Fibroblast of lung (primary cell): ENCODE results near the gene ZNF580. TPM values are rescaled to one million over a fixed set of nuclear protein-coding genes. Genes with fewer than 3 reads are reported as not detected.

Experiments used
- DNase-seq, 2 donors: peaks; one replicate each; pipeline versions ENCODE4 v3.0.0 to v3.0.0-alpha.2; 2010; ENCODE audit warnings: low read depth in 2 of 2
- H2AFZ ChIP-seq: 2 replicates; pipeline ENCODE4 v1.5.1; 2012; ENCODE audit warnings: low read length, control low read depth, inconsistent platforms
- H3K27ac ChIP-seq: 2 replicates; pipeline ENCODE4 v1.5.1; 2011; ENCODE audit warnings: low read length, control low read depth; ENCODE audit not compliant: insufficient read depth
- H3K27me3 ChIP-seq: 2 replicates; pipeline ENCODE4 v1.5.1; 2011; ENCODE audit warnings: mild to moderate bottlenecking, low read length; ENCODE audit not compliant: control insufficient read depth, insufficient read depth
- H3K36me3 ChIP-seq: 2 replicates; pipeline ENCODE4 v1.5.1; 2011; ENCODE audit warnings: low read length; ENCODE audit not compliant: control insufficient read depth, insufficient read depth
- H3K4me1 ChIP-seq: 2 replicates; pipeline ENCODE4 v1.5.1; 2011; ENCODE audit warnings: low read length; ENCODE audit not compliant: control insufficient read depth, insufficient read depth; ENCODE audit errors: extremely low read depth
- H3K4me2 ChIP-seq: 2 replicates; pipeline ENCODE4 v1.5.1; 2011; ENCODE audit warnings: low read length, control low read depth; ENCODE audit not compliant: insufficient read depth; ENCODE audit errors: extremely low read depth
- H3K4me3 ChIP-seq, 4 experiments: fragments of 200-600 bp in 1 of 4; sonication (generic) in 1 of 4; replicated peaks in 1 of 4; 2 replicates each; pipeline ENCODE4 v1.5.1; 2011 to 2016; ENCODE audit warnings: low read length in 4 of 4, low read depth in 3 of 4, mild to moderate bottlenecking in 3 of 4, control low read depth in 2 of 4, inconsistent platforms in 1 of 4, mixed read lengths in 1 of 4; ENCODE audit not compliant: insufficient read depth in 1 of 4; ENCODE audit errors: control extremely low read depth in 1 of 4
- H3K79me2 ChIP-seq: 2 replicates; pipeline ENCODE4 v1.5.1; 2012; ENCODE audit warnings: mild to moderate bottlenecking, low read length, inconsistent platforms; ENCODE audit not compliant: control insufficient read depth, insufficient read depth
- H3K9ac ChIP-seq: 2 replicates; pipeline ENCODE4 v1.5.1; 2011; ENCODE audit warnings: mild to moderate bottlenecking, low read length, control low read depth; ENCODE audit not compliant: insufficient read depth
- H3K9me3 ChIP-seq: 2 replicates; pipeline ENCODE4 v1.5.1; 2012; ENCODE audit warnings: low read depth, low read length; ENCODE audit not compliant: control insufficient read depth, insufficient read depth
- H4K20me1 ChIP-seq: 2 replicates; pipeline ENCODE4 v1.5.1; 2011; ENCODE audit warnings: low read length; ENCODE audit not compliant: control insufficient read depth, insufficient read depth; ENCODE audit errors: extremely low read depth
- CTCF ChIP-seq, 2 donors: IDR thresholded peaks in 1 of 2; conservative IDR thresholded peaks in 1 of 2; 1 replicate in 1 of 2; 2 replicates in 1 of 2; pipeline ENCODE4 v1.5.1; 2011 to 2012; ENCODE audit warnings: low read length in 2 of 2, control low read depth in 1 of 2, inconsistent platforms in 1 of 2, low read depth in 1 of 2, mild to moderate bottlenecking in 1 of 2
- EZH2 ChIP-seq: IDR thresholded peaks from 2 replicates; pipeline ENCODE4 v1.5.1; 2012; ENCODE audit warnings: low read length, control low read depth, mild to moderate bottlenecking; ENCODE audit errors: missing control alignments
- polyA plus RNA-seq, 2 donors: library from polyadenylated mRNA; depleted of rRNA in 1 of 2; stranded (reverse) in 1 of 2; unstranded in 1 of 2; fragments of >200 nt; gene quantifications; 2 replicates each; pipeline ENCODE4 v1.2.1, GENCODE V29; 2011 to 2012; ENCODE audit warnings: missing spikeins in 1 of 2
- total RNA-seq: library from RNA; depleted of rRNA; stranded (reverse); fragments of >200 nt; gene quantifications from 2 replicates; pipeline ENCODE4 v1.2.1, GENCODE V29; 2014

The ZNF580 gene
- total and polyA plus RNA-seq, 2 donors (not counting 1 experiment from before 2014, with no cell fraction given) = 4.1 to 7.2 TPM

GRCh38 chr19:55666343-55667005 lies 25.7 kb downstream of the ZNF580 start:
- Histone ChIP-seq H3K4me1 (no peaks in the 10 kb centered on the region), H3K9me3 (no peaks in the 10 kb centered on the region), H3K27ac (no peak overlapping the region), H3K4me2 (no peak overlapping the region), H3K9ac (no peak overlapping the region), H3K4me3 (no peak overlapping the region), H3K36me3 (peaks cover 58% of the 10 kb centered on the region), H4K20me1 (peaks cover 4% of the 10 kb centered on the region), H2AFZ (no peak overlapping the region), H3K79me2 (peaks cover 83% of the 10 kb centered on the region), H3K27me3 (no peaks in the 10 kb centered on the region)
- no peak for TF ChIP-seq EZH2
- no peak for TF ChIP-seq CTCF (conservative IDR thresholded peaks at IDR 0.05 in 1 of 2, IDR thresholded peaks at IDR 0.05 in 1 of 2; ENCODE audit: low read depth in 1 of 2, low read length in 2 of 2)
- no peak for DNase-seq

GRCh38 chr19:55667006-55667381 lies 26.2 kb downstream of the ZNF580 start:
- Histone ChIP-seq H3K4me3 (no peak overlapping the region), H2AFZ (no peak overlapping the region), H3K27ac (no peak overlapping the region), H3K27me3 (no peaks in the 10 kb centered on the region), H4K20me1 (peaks cover 4% of the 10 kb centered on the region), H3K9ac (no peak overlapping the region), H3K4me1 (no peaks in the 10 kb centered on the region), H3K4me2 (no peak overlapping the region), H3K36me3 (peaks cover 54% of the 10 kb centered on the region), H3K79me2 (peaks cover 80% of the 10 kb centered on the region), H3K9me3 (no peaks in the 10 kb centered on the region)
- no peak for DNase-seq
- no peak for TF ChIP-seq CTCF (conservative IDR thresholded peaks at IDR 0.05 in 1 of 2, IDR thresholded peaks at IDR 0.05 in 1 of 2; ENCODE audit: low read depth in 1 of 2, low read length in 2 of 2)
- TF ChIP-seq EZH2 = no peak

- TF ChIP-seq EZH2 = no peak
- no peak for TF ChIP-seq CTCF (conservative IDR thresholded peaks at IDR 0.05 in 1 of 2, IDR thresholded peaks at IDR 0.05 in 1 of 2; ENCODE audit: low read depth in 1 of 2, low read length in 2 of 2)
- no peak overlapping the region for H3K4me3 ChIP-seq
- peaks cover 4% of the 10 kb centered on the region for H4K20me1 ChIP-seq
- no peaks in the 10 kb centered on the region for H3K4me1 ChIP-seq
- H3K9me3 ChIP-seq = no peaks in the 10 kb centered on the region
- H2AFZ ChIP-seq = no peak overlapping the region
- H3K9ac ChIP-seq = no peak overlapping the region
- DNase-seq = no peak
- no peaks in the 10 kb centered on the region for H3K27me3 ChIP-seq
- H3K36me3 ChIP-seq = peaks cover 53% of the 10 kb centered on the region
- H3K4me2 ChIP-seq = no peak overlapping the region
- no peak overlapping the region for H3K27ac ChIP-seq
- H3K79me2 ChIP-seq = peaks cover 82% of the 10 kb centered on the region
These were observed 26.7 kb downstream of the ZNF580 start for GRCh38 chr19:55667511-55667910.
